Stimulated activated CD4-positive, alpha-beta T cell treated with anti-CD3 and anti-CD28 coated beads, TNF-alpha, amount 100 ng/mL, for 48 hours (primary cell): ENCODE results near the gene SNX6.
"Not testable (repeated sequence)": the region's sequence is repeated elsewhere in the genome, so short reads cannot be mapped to it uniquely, and the experiment has no call there.

Source experiments
- DNase-seq, 3 donors: peaks; one replicate each; pipeline ENCODE4 v3.0.0-alpha.2; 2020; ENCODE audit warnings: low read depth in 3 of 3

The SNX6 gene

GRCh38 chr14:34634360-34634771, 4.4 kb upstream of the SNX6 start:
- DNase-seq, result not testable (repeated sequence)

DNA sequence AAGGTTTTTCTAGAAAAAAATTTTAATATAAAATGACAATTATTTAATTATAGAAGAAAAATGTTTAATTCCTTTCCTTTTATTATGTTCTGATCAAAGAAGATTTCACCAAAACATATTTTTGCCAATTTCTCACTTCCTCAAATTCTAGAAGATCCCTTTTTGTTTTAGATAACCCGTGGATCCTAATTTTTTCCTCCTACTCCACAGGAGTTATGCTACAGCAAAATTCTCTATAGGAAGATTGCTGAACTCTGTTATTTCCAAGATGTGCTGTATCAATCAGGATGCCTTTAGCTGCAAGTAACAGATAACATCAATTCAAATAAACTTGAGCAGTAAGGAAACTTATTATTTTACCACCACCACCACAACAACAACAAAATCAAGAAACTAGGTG, 3.8 kb upstream of the SNX6 start:
- no peak for DNase-seq

DNA sequence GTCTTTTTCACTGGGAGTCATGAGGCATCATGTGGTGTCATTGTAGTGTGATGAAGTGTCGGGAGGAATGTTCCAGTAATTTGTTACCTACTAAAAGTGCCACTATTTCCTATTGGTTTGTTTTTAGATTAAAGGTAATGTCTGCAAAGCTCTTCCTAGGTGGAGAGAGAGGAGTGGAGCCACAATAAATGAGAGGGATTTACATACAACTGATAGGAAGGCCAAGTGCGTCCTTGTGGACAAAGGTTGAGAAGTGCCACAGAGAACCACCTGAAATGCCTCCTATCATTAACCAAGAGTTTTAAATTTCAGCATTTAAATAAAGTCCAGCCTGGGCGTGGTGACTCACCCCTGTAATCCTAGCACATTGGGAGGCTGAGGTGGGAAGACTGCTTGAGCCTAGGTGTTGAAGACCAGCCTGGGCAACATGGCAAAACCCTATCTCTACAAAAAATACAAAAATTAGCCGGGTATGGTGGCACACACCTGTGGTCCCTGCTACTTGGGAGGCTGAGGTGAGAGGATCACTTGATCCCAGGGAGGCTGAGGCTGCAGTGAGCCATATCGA, 2.5 kb upstream of the SNX6 start:
- no peak for DNase-seq

DNA sequence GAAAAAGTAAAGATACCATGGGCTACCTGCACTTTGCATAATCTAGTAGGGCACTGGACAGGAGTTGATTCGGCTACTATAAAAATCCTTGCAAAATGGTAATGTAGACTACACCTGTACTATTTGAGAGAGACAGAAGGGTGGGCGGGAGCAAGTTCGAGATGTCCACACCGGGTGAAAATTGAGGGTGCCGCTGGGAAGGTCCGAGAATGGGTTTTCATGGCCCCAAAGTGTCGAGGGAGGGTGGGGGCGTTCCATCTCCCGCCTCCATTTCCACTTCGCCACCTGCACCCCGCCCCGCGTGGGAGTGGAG, 648 bp downstream of the SNX6 start:
- DNase-seq, result no peak

DNA sequence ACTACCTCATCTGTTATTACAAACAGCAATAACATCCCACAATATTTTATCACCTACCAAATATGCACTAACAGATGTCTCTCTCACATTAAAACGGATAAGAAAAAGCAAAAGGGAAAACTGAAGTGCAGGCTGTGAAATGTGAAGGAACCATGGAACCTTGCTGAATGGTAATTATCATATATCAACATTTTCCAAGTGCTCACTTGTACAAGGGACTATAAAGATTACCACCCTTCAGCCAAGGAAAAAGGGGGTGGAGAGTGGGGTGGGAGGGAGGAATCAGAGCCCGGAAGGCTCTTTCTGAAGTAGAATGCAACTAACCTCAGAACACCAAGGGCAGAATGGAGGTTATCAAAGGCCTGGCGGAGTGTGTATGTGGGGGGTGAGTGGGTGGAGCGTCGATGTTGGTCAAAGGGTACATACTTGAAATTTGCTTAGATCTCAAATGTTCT, 1.2 kb downstream of the SNX6 start:
- no peak for DNase-seq

DNA sequence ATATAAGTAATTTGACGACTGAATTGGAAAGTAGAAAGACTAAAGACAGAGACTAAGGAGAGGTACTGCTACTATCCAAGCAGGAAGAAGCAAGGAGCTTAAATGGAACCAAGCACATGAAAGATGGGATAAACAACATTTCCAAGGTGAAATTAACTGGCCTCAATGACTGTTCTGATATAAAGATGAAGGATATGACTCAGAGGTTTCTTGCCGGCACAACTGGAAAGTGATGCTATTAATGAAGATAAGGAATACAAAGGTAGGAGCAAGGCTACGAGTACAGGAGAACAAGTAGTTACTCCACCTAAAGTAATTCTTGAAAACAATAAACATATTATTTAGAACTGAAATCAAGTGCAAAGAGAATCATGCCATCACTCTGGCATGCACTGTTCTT, 6.4 kb downstream of the SNX6 start:
- no peak for DNase-seq

DNA sequence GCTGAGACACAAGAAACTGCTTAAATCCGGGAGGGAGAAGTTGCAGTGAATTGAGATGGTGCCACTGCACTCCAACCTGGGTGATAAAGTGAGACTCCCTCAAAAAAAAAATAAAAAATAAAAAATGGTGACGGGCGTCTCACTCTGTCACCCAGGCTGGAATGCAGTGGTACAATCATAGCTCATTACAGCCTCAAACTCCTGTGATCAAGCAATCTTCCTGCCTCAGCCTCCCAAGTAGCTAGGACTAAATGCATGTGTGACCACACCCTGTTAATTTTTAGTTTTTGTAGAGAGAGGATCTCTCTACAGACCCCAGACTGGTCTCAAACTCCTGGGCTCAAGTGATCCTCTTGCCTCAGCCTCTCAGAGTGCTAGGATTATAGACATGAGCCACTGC, 9.1 kb downstream of the SNX6 start:
- DNase-seq, result no peak

DNA sequence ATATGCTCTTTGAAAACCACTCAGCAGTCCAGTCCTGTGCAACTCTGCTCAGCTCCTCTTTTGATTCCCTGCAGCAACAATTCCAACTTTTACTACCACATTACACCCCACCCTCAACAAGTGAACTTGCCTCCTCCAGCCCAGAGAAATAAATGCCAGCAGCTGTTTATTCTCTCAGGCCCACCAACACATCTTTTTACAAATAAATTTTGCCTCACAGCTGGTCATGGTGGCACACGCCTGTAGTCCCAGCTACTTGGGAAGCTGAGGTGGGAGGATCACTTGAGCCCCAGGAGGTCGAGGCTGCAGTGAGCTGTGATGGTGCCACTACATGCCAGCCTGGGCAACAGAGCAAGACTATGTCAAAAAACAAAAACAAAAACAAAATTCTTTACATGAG, 9.8 kb downstream of the SNX6 start:
- DNase-seq, result no peak

DNA sequence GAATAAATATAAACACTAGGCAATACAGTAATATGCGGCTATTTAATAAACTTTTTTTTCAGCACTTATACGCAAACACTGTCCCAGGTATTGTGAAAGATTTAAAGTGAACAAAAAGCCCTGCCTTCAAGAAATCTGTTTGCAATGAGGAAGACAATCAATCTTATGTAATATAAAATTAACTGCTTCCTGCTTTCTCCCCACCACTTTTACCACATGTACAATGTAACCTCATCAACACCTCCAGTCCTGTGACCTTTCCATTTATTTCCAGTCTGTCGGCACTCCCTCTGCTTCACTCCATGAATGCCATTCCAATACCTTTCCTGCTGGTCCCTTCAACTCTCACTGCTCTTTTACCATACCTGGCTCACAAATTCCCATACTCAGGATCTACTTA, 10.5 kb downstream of the SNX6 start:
- DNase-seq, result no peak

- no peak for DNase-seq
These were observed 13.6 kb downstream of the SNX6 start for GRCh38 chr14:34616360-34616759.

DNA sequence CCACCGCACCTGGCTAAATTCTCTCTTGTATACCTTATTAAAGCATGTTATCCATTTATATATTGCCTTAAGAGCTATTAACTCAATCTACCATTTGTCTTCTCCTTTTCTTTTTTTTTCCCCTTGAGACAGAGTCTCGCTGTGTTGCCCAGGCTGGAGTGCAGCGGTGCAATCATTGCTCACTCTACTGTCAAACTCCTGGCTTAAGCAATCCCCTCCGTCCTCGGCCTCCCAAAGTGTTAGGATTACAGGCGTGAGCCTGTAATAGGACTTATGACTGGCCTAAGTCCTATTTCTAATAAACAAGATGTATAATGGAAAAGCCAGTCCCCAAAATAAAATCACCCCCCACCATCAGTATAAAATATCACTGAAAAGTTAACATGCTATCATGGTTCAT, 14.4 kb downstream of the SNX6 start:
- no peak for DNase-seq

DNA sequence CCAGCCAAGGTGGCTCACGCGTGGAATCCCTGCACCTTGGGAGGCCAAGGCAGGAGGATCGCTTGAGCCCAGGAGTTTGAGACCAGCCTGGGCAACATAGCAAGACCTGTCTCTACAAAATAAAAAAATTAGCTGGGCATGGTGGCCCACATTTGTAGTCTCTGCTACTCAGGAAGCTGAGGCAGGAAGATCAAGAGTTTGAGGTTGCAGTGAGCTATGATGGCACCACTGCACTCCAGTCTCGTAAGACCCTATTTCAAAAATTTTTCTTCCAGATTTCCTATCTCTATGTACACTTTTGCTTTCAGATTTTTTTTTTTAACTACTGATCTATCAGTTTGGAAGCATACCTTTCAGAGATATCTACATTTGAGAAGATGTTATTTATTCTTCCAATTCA, 15.3 kb downstream of the SNX6 start:
- no peak for DNase-seq

GRCh38 chr14:34610101-34610500, 19.8 kb downstream of the SNX6 start:
- DNase-seq, result no peak

GRCh38 chr14:34605461-34605860, 24.5 kb downstream of the SNX6 start:
- no peak for DNase-seq

- no peak for DNase-seq
These were observed 25.0 kb downstream of the SNX6 start for GRCh38 chr14:34604995-34605394.

- DNase-seq, result no peak
These were observed 33.1 kb downstream of the SNX6 start for GRCh38 chr14:34596891-34597290.

DNA sequence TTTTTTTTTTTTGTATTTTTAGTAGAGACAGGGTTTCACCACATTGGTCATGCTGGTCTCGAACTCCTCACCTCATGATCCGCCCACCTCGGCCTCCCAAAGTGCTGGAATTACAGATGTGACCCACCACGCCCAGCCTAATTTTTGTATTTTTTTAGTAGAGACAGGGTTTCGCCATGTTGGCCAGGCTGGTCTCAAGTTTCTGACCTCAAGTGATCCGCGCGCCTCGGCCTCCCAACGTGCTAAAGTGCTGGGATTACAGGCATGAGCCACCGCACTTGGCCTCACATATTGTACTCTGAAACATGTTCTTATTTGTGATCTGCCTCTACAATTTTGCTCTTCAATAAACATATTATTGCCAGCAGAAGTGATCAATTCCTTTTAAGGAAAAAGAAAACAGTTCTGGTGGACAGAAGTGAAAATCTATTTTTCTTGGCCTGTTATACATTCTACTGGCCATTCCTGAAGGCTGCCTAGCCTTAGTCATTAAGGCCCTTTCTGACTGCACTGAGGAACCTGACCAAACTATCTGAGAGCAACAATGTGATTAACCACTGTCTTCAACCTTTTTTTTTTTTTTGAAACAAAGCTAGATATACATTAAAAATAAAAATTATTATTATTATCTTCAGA, 36.1 kb downstream of the SNX6 start:
- no peak for DNase-seq

DNA sequence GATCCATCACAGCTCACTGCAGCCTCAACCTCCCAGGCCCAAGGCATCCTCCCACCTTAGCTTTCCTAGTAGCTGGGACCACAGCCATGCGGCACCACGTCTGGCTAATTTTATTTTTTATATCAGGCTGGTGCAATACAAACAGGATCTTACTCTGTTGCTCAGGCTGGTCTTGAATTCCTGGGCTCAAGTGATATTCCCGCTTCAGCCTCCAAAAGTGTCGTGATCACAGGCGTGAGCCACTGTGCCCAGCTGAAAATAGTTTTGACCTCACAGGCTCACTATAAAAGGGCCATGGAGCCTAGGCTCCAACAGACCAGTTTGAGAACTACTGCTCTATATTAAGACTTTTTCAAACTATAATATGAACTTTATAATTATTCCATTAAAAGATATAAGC, 37.3 kb downstream of the SNX6 start:
- no peak for DNase-seq

GRCh38 chr14:34583525-34583924, 46.4 kb downstream of the SNX6 start:
- no peak for DNase-seq

DNA sequence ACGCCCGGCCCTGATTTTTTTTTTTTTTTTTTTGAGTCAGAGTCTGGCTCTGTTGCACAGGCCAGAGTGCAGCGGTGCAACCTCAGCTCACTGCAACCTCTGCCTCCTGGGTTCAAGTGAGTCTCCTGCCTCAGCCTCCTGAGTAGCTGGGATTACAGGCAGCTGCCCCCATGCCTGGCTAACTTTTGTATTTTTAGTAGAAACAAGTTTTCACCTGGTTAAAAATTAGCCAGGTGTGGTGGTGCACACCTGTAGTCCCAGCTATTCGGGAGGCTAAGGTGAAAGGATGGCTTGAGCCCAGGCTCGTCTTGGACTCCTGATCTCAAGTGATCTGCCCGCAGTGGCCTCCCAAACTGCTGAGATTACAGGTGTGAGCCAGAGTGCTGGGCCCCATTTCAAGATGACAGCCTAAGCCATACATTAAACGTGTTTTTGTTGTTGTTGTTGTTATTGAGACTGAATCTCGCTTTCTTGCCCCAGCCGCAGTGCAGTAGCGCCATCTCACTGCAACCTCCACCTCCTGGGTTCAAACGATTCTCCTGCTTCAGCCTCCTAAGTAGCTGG, 47.7 kb downstream of the SNX6 start:
- no peak for DNase-seq

GRCh38 chr14:34580381-34580780, 49.6 kb downstream of the SNX6 start:
- no peak for DNase-seq

DNA sequence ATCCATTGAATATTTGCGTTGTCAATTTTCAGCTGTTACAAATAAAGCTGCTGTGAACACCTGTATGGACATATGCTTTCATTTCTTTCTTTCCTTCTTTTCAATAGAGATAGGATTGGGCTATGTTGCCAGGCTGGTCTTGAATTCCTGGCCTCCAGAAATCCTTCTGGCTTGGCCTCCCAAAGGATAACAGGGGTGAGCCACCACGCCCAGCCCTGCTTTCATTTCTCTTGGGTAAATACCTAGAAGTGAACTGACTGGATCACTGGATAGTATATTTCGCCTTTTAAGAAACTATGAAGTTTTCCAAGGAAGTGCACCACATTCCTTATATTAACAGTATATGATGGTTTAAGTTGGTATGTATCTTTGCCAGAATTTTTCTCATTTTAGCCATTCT, 58.2 kb downstream of the SNX6 start:
- DNase-seq, result no peak

- DNase-seq, result no peak
These were observed 60.2 kb downstream of the SNX6 start for GRCh38 chr14:34569750-34570149.

DNA sequence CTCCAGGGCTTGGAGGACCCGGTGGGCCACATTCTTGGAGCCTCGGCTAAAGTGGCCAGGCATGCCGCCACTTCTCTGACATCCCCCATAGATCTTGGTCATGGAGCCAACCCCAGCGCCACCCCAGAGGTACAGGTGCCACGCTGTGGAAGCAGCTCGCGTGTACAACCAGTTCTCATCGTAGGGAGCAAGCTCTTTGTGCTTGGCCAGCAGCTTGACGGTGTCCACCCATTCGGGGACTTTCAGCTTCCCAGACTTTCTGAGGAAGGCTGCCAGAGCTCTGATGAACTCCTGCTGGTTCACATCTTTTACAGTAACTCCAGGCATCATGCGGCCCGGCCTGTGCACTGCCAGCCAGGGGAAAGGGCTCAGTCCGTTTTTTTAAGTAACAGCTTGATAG, 61.1 kb downstream of the SNX6 start:
- no peak for DNase-seq
